Loucy (cell line): ENCODE data around the gene FAM163B.

Experiments
- H2AFZ ChIP-seq: fragments of 200-600 bp; sonication (generic); 2 replicates; pipeline ENCODE4 v1.6.0; 2016; ENCODE audit warnings: antibody characterized with exemption, mild to moderate bottlenecking, low read length, moderate library complexity
- H3F3A ChIP-seq: fragments of 200-600 bp; 2 replicates; pipeline ENCODE4 v1.6.0; 2016; ENCODE audit warnings: antibody characterized with exemption, low read depth, mild to moderate bottlenecking
- H3K27me3 ChIP-seq: fragments of 200-600 bp; sonication (generic); 2 replicates; pipeline ENCODE4 v1.6.1; 2014; ENCODE audit warnings: low read length, mild to moderate bottlenecking; ENCODE audit not compliant: insufficient read depth, poor library complexity, severe bottlenecking
- H3K36me3 ChIP-seq: fragments of 200-600 bp; sonication (generic); 2 replicates; pipeline ENCODE4 v1.6.1; 2016; ENCODE audit warnings: low read length; ENCODE audit not compliant: insufficient read depth
- H3K4me1 ChIP-seq: fragments of 200-600 bp; sonication (generic); 2 replicates; pipeline ENCODE4 v1.5.1; 2014; ENCODE audit warnings: low read length, mild to moderate bottlenecking; ENCODE audit not compliant: insufficient read depth, poor library complexity, severe bottlenecking
- H3K4me2 ChIP-seq: fragments of 200-600 bp; sonication (generic); 2 replicates; pipeline ENCODE4 v1.6.0; 2014; ENCODE audit warnings: antibody characterized with exemption, low read length, low read depth, mild to moderate bottlenecking; ENCODE audit not compliant: poor library complexity, severe bottlenecking
- H3K4me3 ChIP-seq: fragments of 200-600 bp; sonication (generic); 2 replicates; pipeline ENCODE4 v1.5.1; 2014; ENCODE audit warnings: low read length, mild to moderate bottlenecking, mixed read lengths; ENCODE audit not compliant: poor library complexity, severe bottlenecking
- H3K79me2 ChIP-seq: fragments of 200-600 bp; sonication (generic); 2 replicates; pipeline ENCODE4 v1.6.1; 2014; ENCODE audit warnings: low read length; ENCODE audit not compliant: insufficient read depth
- H3K9ac ChIP-seq: fragments of 200-600 bp; sonication (generic); 2 replicates; pipeline ENCODE4 v1.6.0; 2014; ENCODE audit warnings: mild to moderate bottlenecking, low read depth, low read length, moderate library complexity; ENCODE audit not compliant: poor library complexity, severe bottlenecking
- H3K9me2 ChIP-seq: fragments of 200-600 bp; sonication (generic); replicated peaks from 2 replicates; pipeline ENCODE4 v1.6.1; 2016; ENCODE audit warnings: low read depth, low read length, mixed read lengths
- H3K9me3 ChIP-seq: fragments of 200-600 bp; sonication (generic); 2 replicates; pipeline ENCODE4 v1.6.1; 2014; ENCODE audit warnings: mild to moderate bottlenecking, antibody characterized with exemption, low read length, low read depth; ENCODE audit not compliant: insufficient read depth
- H4K20me1 ChIP-seq: fragments of 200-600 bp; sonication (generic); 2 replicates; pipeline ENCODE4 v1.6.0; 2014; ENCODE audit warnings: antibody characterized with exemption, low read length, mild to moderate bottlenecking; ENCODE audit not compliant: insufficient read depth, poor library complexity, severe bottlenecking
- CTCF ChIP-seq: fragments of 200-600 bp; sonication (generic); conservative IDR thresholded peaks from 2 replicates; pipeline ENCODE4 v1.5.1; 2014; ENCODE audit warnings: mild to moderate bottlenecking, antibody characterized with exemption, low read length
- EZH2phosphoT487 ChIP-seq: fragments of 200-600 bp; IDR thresholded peaks from 2 replicates; pipeline ENCODE4 v1.6.1; 2018; ENCODE audit warnings: antibody characterized with exemption, mild to moderate bottlenecking, moderate library complexity, borderline replicate concordance

FAM163B gene

GRCh38 chr9:133608889-133609288 is 300 bp downstream of the FAM163B start:
- Histone ChIP-seq H3K9ac (no peak overlapping the region), H3K79me2 (no peaks in the 10 kb centered on the region), H4K20me1 (no peaks in the 10 kb centered on the region), H3F3A (no peaks in the 10 kb centered on the region), H3K4me3 (no peak overlapping the region), H3K9me2 (no peaks in the 10 kb centered on the region), H3K9me3 (no peaks in the 10 kb centered on the region), H3K4me2 (no peak overlapping the region), H3K27me3 (no peaks in the 10 kb centered on the region), H3K36me3 (no peaks in the 10 kb centered on the region), H2AFZ (no peak overlapping the region), H3K4me1 (peaks cover 6% of the 10 kb centered on the region)
- no peak for TF ChIP-seq CTCF
- TF ChIP-seq EZH2phosphoT487 = no peak

- H3K36me3 ChIP-seq = no peaks in the 10 kb centered on the region
- no peaks in the 10 kb centered on the region for H3K9me3 ChIP-seq
- no peak overlapping the region for H3K9ac ChIP-seq
- H3K9me2 ChIP-seq = no peaks in the 10 kb centered on the region
- H3K79me2 ChIP-seq = no peaks in the 10 kb centered on the region
- H2AFZ ChIP-seq = no peak overlapping the region
- H4K20me1 ChIP-seq = no peaks in the 10 kb centered on the region
- peaks cover 6% of the 10 kb centered on the region for H3K4me1 ChIP-seq
- no peak overlapping the region for H3K4me3 ChIP-seq
- no peaks in the 10 kb centered on the region for H3K27me3 ChIP-seq
- no peak overlapping the region for H3K4me2 ChIP-seq
- TF ChIP-seq EZH2phosphoT487 (no peak), CTCF (no peak)
- H3F3A ChIP-seq = no peaks in the 10 kb centered on the region
These were observed 807 bp downstream of the FAM163B start for GRCh38 chr9:133608382-133608781.

GRCh38 chr9:133607976-133608375 is 1.2 kb downstream of the FAM163B start:
- no peaks in the 10 kb centered on the region for H3K9me3 ChIP-seq
- no peak for TF ChIP-seq CTCF
- no peak for TF ChIP-seq EZH2phosphoT487
- H3K4me3 ChIP-seq = no peak overlapping the region
- no peaks in the 10 kb centered on the region for H3K9me2 ChIP-seq
- no peaks in the 10 kb centered on the region for H3K27me3 ChIP-seq
- no peaks in the 10 kb centered on the region for H3F3A ChIP-seq
- no peaks in the 10 kb centered on the region for H4K20me1 ChIP-seq
- no peak overlapping the region for H3K9ac ChIP-seq
- H3K4me2 ChIP-seq = no peak overlapping the region
- H3K4me1 ChIP-seq = peaks cover 6% of the 10 kb centered on the region
- no peaks in the 10 kb centered on the region for H3K79me2 ChIP-seq
- H3K36me3 ChIP-seq = no peaks in the 10 kb centered on the region
- H2AFZ ChIP-seq = no peak overlapping the region
